ENCODE measurements around the gene BCDIN3D.

DNA sequence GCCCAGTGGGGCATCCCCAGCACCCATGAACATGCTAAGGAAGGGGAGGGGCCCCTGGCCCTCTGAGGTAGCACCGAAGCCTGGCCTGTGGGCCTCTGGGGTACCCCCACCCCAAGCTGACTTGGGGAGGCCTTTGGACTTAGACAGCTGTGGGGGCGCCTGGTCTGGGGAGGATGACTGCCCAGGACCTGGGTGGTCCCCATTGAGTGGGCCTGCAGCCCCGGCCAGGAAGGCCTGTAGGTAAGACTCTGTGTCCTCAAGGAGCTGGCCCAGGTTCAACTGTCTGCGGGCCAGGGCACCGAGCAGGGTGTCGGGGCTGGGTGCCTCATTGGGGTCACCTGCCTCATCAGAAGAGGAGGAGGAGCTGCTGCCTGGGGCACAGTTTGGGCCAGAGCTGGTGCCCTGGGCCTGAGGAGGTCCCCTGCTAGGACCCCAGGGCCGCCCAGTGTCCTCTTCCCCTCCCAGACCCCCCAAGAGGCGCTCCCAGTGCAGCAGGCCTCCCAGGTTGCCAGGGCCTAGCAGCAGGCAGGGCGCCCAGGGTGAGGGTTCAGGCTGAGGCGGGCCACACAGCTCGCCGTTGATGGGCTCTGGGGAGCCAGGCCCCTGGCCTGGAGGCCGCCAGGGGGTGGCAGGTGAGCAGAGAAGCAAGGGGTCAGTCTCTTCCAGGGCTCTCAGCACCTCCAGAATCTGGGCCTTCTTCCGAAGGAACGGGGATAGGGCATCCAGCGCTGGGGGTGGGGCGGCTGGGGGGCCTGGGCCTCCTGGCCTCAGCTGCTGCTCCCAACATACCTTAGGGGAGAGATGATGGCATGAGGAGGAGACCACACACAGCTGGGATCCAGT lies 46.1 kb downstream of the BCDIN3D start:
- TF ChIP-seq, protein P1, sequence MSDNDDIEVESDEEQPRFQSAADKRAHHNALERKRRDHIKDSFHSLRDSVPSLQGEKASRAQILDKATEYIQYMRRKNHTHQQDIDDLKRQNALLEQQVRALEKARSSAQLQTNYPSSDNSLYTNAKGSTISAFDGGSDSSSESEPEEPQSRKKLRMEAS (IDR thresholded peaks at IDR 0.05): no peak
- TF ChIP-seq CEBPB (IDR thresholded peaks at IDR 0.05; ENCODE audit: low read depth, low read length) (no peak), RFX5 (IDR thresholded peaks at IDR 0.05; ENCODE audit: borderline replicate concordance, low read depth, low read length) (no peak), POLR2AphosphoS5 (IDR thresholded peaks at IDR 0.05; ENCODE audit: low read depth, low read length) (no peak), EP300 (IDR thresholded peaks at IDR 0.05; ENCODE audit: borderline replicate concordance in 1 of 2, low read depth in 2 of 2, low read length in 2 of 2) (no peak)
- TF ChIP-seq, protein P2, sequence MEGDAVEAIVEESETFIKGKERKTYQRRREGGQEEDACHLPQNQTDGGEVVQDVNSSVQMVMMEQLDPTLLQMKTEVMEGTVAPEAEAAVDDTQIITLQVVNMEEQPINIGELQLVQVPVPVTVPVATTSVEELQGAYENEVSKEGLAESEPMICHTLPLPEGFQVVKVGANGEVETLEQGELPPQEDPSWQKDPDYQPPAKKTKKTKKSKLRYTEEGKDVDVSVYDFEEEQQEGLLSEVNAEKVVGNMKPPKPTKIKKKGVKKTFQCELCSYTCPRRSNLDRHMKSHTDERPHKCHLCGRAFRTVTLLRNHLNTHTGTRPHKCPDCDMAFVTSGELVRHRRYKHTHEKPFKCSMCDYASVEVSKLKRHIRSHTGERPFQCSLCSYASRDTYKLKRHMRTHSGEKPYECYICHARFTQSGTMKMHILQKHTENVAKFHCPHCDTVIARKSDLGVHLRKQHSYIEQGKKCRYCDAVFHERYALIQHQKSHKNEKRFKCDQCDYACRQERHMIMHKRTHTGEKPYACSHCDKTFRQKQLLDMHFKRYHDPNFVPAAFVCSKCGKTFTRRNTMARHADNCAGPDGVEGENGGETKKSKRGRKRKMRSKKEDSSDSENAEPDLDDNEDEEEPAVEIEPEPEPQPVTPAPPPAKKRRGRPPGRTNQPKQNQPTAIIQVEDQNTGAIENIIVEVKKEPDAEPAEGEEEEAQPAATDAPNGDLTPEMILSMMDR (IDR thresholded peaks at IDR 0.05; ENCODE audit: control extremely low read depth in 1 of 3, insufficient read depth in 1 of 3, low read depth in 1 of 3, low read length in 3 of 3): no peak
- TF ChIP-seq, protein P3, sequence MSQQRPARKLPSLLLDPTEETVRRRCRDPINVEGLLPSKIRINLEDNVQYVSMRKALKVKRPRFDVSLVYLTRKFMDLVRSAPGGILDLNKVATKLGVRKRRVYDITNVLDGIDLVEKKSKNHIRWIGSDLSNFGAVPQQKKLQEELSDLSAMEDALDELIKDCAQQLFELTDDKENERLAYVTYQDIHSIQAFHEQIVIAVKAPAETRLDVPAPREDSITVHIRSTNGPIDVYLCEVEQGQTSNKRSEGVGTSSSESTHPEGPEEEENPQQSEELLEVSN (IDR thresholded peaks at IDR 0.05): no peak

All from H1 (cell line).